ENCODE data around the gene INTS1. TPM values are rescaled to one million over a fixed set of nuclear protein-coding genes. Genes with fewer than 3 reads are reported as not detected.

Gene INTS1
- total RNA-seq, 1 donor: 53.1 TPM

- TF ChIP-seq CTCF (IDR thresholded peaks at IDR 0.05; ENCODE audit: insufficient read depth, low read length): no peak
- no peak for DNase-seq (ENCODE audit: low read depth)
- H3K4me3 ChIP-seq (ENCODE audit: low read depth, low read length): no peak overlapping the region
Observed at GRCh38 chr7:1442355-1443124, 61.6 kb downstream of the INTS1 start.

- no peak for TF ChIP-seq CTCF (IDR thresholded peaks at IDR 0.05; ENCODE audit: insufficient read depth, low read length)
- H3K4me3 ChIP-seq (ENCODE audit: low read depth, low read length): no peak overlapping the region
- DNase-seq (ENCODE audit: low read depth): no peak
Observed at GRCh38 chr7:1441615-1442354, 62.4 kb downstream of the INTS1 start.

GRCh38 chr7:1440620-1441019 lies 63.6 kb downstream of the INTS1 start:
- no peak for DNase-seq (ENCODE audit: low read depth)
- no peak for TF ChIP-seq CTCF (IDR thresholded peaks at IDR 0.05; ENCODE audit: insufficient read depth, low read length)
- no peak overlapping the region for H3K4me3 ChIP-seq (ENCODE audit: low read depth, low read length)

- H3K4me3 ChIP-seq (ENCODE audit: low read depth, low read length): no peak overlapping the region
- no peak for DNase-seq (ENCODE audit: low read depth)
- TF ChIP-seq CTCF (IDR thresholded peaks at IDR 0.05; ENCODE audit: insufficient read depth, low read length): no peak
Observed at GRCh38 chr7:1439373-1440363, 64.5 kb downstream of the INTS1 start.

GRCh38 chr7:1438821-1439220 lies 65.4 kb downstream of the INTS1 start:
- no peak overlapping the region for H3K4me3 ChIP-seq (ENCODE audit: low read depth, low read length)
- no peak for DNase-seq (ENCODE audit: low read depth)
- no peak for TF ChIP-seq CTCF (IDR thresholded peaks at IDR 0.05; ENCODE audit: insufficient read depth, low read length)

GRCh38 chr7:1438208-1438607 lies 66.0 kb downstream of the INTS1 start:
- TF ChIP-seq CTCF (IDR thresholded peaks at IDR 0.05; ENCODE audit: insufficient read depth, low read length): no peak
- H3K4me3 ChIP-seq (ENCODE audit: low read depth, low read length): no peak overlapping the region
- DNase-seq (ENCODE audit: low read depth): no peak
